MCF 10A (cell line): ENCODE data around the gene SNX10. TPM values are rescaled to one million over a fixed set of nuclear protein-coding genes. Genes with fewer than 3 reads are reported as not detected.

Experiments
- BruUV-seq: library from RNA; stranded (reverse); fragments of 400-500 nt; replicated peaks from 2 replicates; lab custom pipeline; 2021; lab: Mats Ljungman, UMichigan
- CTCF ChIA-PET: fragments of 300-600 bp; sonication (Branson Sonifier 250); formaldehyde crosslinking; extraction: SDS; loops from one replicate; lab custom pipeline; 2021; ENCODE audit warnings: antibody characterized with exemption, inconsistent platforms; lab: Yijun Ruan, JAX
- POLR2A ChIA-PET: fragments of 300-600, 350-650 bp; sonication (Branson Sonifier 250); formaldehyde crosslinking; extraction: SDS; loops from one replicate; lab custom pipeline; 2020; ENCODE audit warnings: antibody characterized with exemption, inconsistent platforms; lab: Yijun Ruan, JAX
- DNase-seq: peaks from one replicate; pipeline ENCODE4 v3.0.0-alpha.2; 2018; ENCODE audit not compliant: unreplicated experiment
- H3K27ac Mint-ChIP-seq: one replicate; pipeline ENCODE4 v1.8.0; 2022; ENCODE audit warnings: mild to moderate bottlenecking, low read depth, mixed read lengths; ENCODE audit not compliant: unreplicated experiment
- H3K27me3 Mint-ChIP-seq: one replicate; pipeline ENCODE4 v1.8.0; 2022; ENCODE audit warnings: mixed read lengths; ENCODE audit not compliant: insufficient read depth, unreplicated experiment
- H3K36me3 Mint-ChIP-seq: one replicate; pipeline ENCODE4 v1.8.0; 2022; ENCODE audit warnings: mild to moderate bottlenecking, moderate library complexity, mixed read lengths; ENCODE audit not compliant: insufficient read depth, unreplicated experiment
- H3K4me1 Mint-ChIP-seq: one replicate; pipeline ENCODE4 v1.8.0; 2022; ENCODE audit warnings: mixed read lengths; ENCODE audit not compliant: insufficient read depth, unreplicated experiment
- H3K4me3 Mint-ChIP-seq: one replicate; pipeline ENCODE4 v1.8.0; 2022; ENCODE audit warnings: mild to moderate bottlenecking, moderate library complexity, mixed read lengths; ENCODE audit not compliant: unreplicated experiment
- H3K9me3 Mint-ChIP-seq: one replicate; pipeline ENCODE4 v1.8.0; 2022; ENCODE audit warnings: mixed read lengths; ENCODE audit not compliant: unreplicated experiment
- intact Hi-C: fragments of 100-400 bp; cut with micrococcal nuclease; formaldehyde crosslinking; loops from 2 replicates; pipeline ENCODE4 v1.14.1; 2022
- total RNA-seq: library from RNA; stranded (reverse); gene quantifications from 2 replicates; pipeline ENCODE4 v1.2.3, GENCODE V29; 2022
- TF ChIP-seq, protein P1 (sequence below): fragments of 200-600 bp; IDR thresholded peaks from one replicate; pipeline ENCODE4 v1.8.0; 2022; ENCODE audit warnings: antibody characterized with exemption, mild to moderate bottlenecking; ENCODE audit not compliant: unreplicated experiment

The SNX10 gene
- total RNA-seq, 1 experiment from 2014 or later = 7.1 TPM

DNA sequence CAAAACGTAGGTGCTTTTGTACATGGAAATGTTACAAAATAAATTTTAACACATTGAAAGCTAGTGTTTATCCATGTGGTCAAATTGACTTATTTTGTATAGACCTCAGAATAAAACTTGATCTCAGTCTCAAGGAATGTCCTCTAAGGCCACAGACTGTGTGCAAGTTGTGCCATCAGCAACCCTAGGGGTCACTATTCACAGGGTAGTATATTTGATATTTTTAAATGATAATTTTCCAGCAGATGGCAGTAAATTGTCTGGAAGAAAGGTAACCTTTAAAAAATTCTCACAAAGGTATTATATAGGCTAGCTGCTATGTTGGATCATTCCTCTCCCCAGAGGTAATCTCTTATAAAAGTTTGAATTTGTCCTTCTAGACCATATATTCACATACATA, 12.9 kb upstream of the SNX10 start:
- TF ChIP-seq, protein P1, sequence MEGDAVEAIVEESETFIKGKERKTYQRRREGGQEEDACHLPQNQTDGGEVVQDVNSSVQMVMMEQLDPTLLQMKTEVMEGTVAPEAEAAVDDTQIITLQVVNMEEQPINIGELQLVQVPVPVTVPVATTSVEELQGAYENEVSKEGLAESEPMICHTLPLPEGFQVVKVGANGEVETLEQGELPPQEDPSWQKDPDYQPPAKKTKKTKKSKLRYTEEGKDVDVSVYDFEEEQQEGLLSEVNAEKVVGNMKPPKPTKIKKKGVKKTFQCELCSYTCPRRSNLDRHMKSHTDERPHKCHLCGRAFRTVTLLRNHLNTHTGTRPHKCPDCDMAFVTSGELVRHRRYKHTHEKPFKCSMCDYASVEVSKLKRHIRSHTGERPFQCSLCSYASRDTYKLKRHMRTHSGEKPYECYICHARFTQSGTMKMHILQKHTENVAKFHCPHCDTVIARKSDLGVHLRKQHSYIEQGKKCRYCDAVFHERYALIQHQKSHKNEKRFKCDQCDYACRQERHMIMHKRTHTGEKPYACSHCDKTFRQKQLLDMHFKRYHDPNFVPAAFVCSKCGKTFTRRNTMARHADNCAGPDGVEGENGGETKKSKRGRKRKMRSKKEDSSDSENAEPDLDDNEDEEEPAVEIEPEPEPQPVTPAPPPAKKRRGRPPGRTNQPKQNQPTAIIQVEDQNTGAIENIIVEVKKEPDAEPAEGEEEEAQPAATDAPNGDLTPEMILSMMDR = peak; percentile 33
- H3K4me1 Mint-ChIP-seq = no peaks in the 10 kb centered on the region
- H3K4me3 Mint-ChIP-seq = no peak overlapping the region
- intact Hi-C loops = loop anchor here (1.0 to 5.0 kb wide), 2 partner anchors 87 to 389 kb away; no protein-coding TSS in a partner anchor
- ChIA-PET POLR2A (no interaction called here), CTCF (interaction anchor here (0.6 to 1.6 kb wide), 7 partner anchors 71 to 630 kb away, joined by 3 to 4 read pairs (median 3); no protein-coding TSS in a partner anchor)
- H3K27me3 Mint-ChIP-seq = no peaks in the 10 kb centered on the region
- no TSS peak for BruUV-seq
- no peaks in the 10 kb centered on the region for H3K9me3 Mint-ChIP-seq
- no peaks in the 10 kb centered on the region for H3K36me3 Mint-ChIP-seq
- H3K27ac Mint-ChIP-seq = no peak overlapping the region
- peak; percentile 41 for DNase-seq

DNA sequence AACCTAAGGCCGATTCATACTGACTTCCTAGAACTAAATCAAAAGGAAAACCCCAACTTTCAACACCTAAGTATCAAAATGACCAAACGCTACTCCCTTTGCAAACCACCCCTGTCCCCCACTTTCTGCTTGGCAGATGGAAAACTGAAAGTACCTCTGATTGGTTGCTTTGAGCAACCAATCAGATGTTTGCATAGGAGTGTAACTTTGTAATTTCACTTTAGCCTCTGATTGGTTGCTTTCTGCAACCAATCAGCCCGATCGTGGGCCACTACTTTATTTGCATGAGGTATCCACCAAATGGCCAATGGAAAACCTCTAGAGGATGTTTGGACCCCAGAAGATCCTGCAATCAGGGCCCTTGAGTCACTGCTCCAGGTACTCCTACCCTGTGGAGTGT, 12.3 kb upstream of the SNX10 start:
- BruUV-seq = no TSS peak
- Mint-ChIP-seq H3K27me3 (no peaks in the 10 kb centered on the region), H3K4me3 (no peak overlapping the region), H3K9me3 (no peaks in the 10 kb centered on the region), H3K36me3 (no peaks in the 10 kb centered on the region), H3K4me1 (no peaks in the 10 kb centered on the region), H3K27ac (peak overlapping the region; percentile 57)
- ChIA-PET CTCF (interaction anchor here (0.6 to 1.6 kb wide), 4 partner anchors 11 to 629 kb away, joined by 3 read pairs; no protein-coding TSS in a partner anchor), POLR2A (no interaction called here)
- intact Hi-C loops = loop anchor here (5.0 kb wide), 1 partner anchor 388 kb away; no protein-coding TSS in a partner anchor
- no peak for DNase-seq
- TF ChIP-seq, protein P1 = no peak

DNA sequence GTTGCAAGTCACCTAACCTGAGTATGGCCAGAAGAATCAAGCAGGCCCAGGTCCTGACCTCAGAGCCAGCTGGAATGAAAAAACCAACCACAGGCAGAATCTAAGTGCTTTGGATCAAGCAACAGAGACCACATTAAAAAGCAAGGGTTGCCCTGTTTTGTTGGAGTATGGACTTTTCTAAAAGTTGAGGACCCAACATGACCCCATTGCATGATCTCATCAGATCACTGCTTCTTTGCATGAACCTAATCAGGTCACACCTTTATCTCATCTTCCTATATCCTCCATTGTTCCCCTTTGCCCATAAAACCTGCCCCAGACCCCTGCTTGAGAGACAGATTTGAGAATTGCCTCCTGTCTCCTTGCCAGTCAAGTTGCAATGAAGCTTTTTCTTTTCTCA, 11.6 kb upstream of the SNX10 start:
- H3K9me3 Mint-ChIP-seq = no peaks in the 10 kb centered on the region
- no TSS peak for BruUV-seq
- no peaks in the 10 kb centered on the region for H3K27me3 Mint-ChIP-seq
- POLR2A ChIA-PET = interaction anchor here (0.6 to 1.3 kb wide), 4 partner anchors 37 to 1931 kb away, joined by 3 read pairs; no protein-coding TSS in a partner anchor
- H3K4me1 Mint-ChIP-seq = no peaks in the 10 kb centered on the region
- H3K36me3 Mint-ChIP-seq = no peaks in the 10 kb centered on the region
- CTCF ChIA-PET = interaction anchor here (0.6 to 1.6 kb wide), 3 partner anchors 10 to 766 kb away, joined by 3 to 7 read pairs (median 3); no protein-coding TSS in a partner anchor
- TF ChIP-seq, protein P1 = no peak
- H3K4me3 Mint-ChIP-seq = no peak overlapping the region
- peak overlapping the region; percentile 57 for H3K27ac Mint-ChIP-seq
- intact Hi-C loops = no loop called here
- no peak for DNase-seq

DNA sequence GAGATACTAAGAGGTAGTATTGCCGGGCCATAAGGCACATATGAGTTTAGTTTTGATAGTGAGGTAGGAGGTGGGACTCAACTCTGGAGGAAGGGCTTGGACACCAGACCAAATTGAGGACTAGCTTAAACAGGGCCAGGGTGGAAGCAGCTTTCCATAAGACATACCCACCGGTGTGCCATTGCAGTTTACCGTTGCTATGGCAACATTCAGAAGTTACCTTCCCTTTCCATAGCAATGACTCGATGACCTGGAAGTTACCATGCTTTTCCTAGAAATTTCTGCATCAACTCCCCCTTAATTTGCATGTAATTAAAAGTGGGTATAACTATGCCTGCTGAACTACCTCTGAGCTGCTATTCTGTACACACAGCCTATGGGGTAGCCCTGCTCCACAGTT, 10.9 kb upstream of the SNX10 start:
- TF ChIP-seq, protein P1 = no peak
- no TSS peak for BruUV-seq
- ChIA-PET POLR2A (interaction anchor here (0.6 to 1.3 kb wide), 4 partner anchors 22 to 1930 kb away, joined by 3 read pairs; no protein-coding TSS in a partner anchor), CTCF (interaction anchor here (0.6 to 1.6 kb wide), 5 partner anchors 11 to 1517 kb away, joined by 3 to 7 read pairs (median 3); partner anchors contain the start of gene SNX10)
- DNase-seq = no peak
- H3K36me3 Mint-ChIP-seq = no peaks in the 10 kb centered on the region
- H3K27ac Mint-ChIP-seq = no peak overlapping the region
- intact Hi-C loops = no loop called here
- H3K9me3 Mint-ChIP-seq = no peaks in the 10 kb centered on the region
- H3K4me3 Mint-ChIP-seq = no peak overlapping the region
- H3K4me1 Mint-ChIP-seq = no peaks in the 10 kb centered on the region
- no peaks in the 10 kb centered on the region for H3K27me3 Mint-ChIP-seq
